ENCODE data around the gene SLC38A11. TPM values are rescaled to one million over a fixed set of nuclear protein-coding genes. Genes with fewer than 3 reads are reported as not detected.
"Not testable (repeated sequence)": the region's sequence is repeated elsewhere in the genome, so short reads cannot be mapped to it uniquely, and the experiment has no call there.

SLC38A11 gene, protein sequence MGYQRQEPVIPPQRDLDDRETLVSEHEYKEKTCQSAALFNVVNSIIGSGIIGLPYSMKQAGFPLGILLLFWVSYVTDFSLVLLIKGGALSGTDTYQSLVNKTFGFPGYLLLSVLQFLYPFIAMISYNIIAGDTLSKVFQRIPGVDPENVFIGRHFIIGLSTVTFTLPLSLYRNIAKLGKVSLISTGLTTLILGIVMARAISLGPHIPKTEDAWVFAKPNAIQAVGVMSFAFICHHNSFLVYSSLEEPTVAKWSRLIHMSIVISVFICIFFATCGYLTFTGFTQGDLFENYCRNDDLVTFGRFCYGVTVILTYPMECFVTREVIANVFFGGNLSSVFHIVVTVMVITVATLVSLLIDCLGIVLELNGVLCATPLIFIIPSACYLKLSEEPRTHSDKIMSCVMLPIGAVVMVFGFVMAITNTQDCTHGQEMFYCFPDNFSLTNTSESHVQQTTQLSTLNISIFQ
- 0.19 TPM in 1 of 2 replicates, not detected in the other for total RNA-seq
- polyA plus RNA-seq (2012): 0.08 TPM

DNA sequence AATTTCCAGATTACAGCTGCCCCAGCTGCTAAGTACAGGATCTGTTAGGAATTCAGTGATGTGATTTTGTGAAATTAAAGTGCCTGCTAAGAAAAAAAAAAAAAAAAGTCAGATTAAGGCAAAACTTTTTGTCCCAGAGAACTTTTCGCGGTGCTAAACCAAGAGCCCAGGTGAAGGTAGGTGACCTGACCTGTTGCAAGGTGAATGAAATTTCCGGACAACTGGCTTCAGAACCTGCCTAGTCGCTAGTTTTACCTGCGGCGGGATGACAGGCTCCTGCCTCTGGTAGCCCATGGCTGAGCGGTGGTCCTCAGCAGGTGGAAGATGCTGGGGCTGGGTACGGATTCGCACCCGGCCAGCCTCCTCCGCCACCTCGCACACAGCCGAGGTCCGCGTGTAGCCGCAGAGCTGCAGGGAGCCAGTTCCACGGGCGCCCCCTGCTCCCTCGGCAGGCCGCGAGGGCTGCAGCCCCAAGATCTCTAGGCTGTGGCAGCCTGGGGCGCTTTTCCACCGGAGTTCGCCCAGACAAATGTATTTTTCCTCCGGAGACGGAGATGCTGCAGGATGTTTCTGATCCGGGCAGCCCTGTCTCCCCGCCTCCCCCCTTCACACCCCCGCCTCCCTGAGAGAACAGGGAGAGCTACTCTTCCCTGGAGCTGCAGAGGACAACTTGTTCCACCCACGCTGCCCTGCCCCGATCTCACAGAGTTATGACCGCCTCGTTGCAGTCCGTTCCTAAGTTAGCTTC, at the start of gene SLC38A11:
TSS of gene SLC38A11 (minus strand) at position 572 of the 748 bp plus-strand sequence. CDS start at position 294, 278 bp downstream.
- peak; percentile 19 for DNase-seq (ENCODE audit: low read depth)

DNA sequence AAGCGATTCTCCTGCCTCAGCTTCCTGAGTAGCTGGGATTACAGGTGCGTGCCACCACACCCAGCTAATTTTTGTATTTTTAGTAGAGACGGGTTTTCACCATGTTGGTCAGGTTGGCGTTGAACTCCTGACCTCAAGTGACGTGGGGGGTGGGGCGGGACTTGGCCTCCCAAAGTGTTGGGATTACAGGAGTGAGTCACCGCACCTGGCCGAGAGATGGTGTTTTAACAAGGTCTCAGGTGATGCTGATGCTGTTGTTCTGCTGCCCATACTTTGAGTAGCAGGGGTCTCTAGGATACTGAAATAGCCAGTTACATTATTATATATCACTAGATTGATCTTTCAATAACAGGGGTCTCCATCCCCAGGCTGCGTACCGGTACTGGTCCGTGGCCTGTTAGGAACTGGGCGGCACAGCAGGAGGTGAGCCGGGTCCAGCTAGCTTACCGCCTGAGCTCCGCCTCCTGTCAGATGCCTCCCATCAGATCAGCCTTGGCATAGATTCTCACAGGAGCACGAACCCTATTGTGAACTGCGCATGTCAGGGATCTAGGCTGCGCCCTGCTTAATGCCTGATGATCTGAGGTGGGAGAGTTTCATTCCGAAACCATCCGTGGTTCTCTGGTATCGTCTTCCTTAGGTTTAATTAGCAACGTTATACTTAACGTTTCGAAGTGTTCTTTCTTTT, 48.3 kb upstream of the SLC38A11 start:
- DNase-seq (ENCODE audit: low read depth): no peak

DNA sequence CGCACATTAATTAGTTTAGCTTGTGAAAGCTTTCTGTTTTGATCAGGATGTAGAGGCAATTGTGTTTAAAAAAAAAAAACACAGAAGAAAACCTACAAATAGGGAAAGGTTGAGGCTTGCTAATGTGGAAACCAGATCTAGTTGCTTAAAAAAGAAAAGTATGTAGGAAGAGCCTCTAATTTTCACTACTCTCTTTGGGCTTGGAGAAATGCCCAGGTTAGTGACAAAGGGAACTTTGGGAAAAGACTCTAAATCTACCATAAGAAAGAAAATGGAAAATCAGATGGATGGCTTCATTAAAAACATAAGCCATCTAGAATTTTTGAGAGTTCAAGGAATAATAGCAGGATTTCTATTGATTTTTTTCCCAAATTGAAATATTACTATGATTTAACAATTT, 47.3 kb upstream of the SLC38A11 start:
- DNase-seq (ENCODE audit: low read depth): peak; percentile 16

DNA sequence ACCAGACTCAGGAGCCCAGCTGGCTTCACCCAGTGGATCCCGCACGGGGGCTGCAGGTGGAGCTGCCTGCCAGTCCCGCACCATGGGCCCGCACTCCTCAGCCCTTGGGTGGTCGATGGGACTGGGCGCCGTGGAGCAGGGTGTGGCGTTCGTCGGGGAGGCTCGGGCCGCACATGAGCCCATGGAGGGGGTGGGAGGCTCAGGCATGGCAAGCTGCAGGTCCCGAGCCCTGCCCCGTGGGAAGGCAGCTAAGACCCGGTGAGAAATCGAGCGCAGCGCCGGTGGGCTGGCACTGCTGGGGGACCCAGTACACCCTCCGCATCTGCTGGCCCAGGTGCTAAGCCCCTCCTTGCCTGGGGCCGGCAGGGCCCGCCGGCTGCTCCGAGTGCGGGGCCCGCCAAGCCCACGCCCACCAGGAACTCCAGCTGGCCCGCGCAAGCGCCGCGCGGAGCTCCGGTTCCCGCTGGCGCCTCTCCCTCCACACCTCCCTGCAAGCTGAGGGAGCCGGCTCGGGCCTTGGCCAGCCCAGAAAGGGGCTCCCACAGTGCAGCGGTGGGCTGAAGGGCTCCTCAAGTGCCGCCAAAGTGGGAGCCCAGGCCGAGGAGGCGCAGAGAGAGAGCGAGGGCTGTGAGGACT, 39.5 kb upstream of the SLC38A11 start:
- not testable (repeated sequence) for DNase-seq (ENCODE audit: low read depth)

DNA sequence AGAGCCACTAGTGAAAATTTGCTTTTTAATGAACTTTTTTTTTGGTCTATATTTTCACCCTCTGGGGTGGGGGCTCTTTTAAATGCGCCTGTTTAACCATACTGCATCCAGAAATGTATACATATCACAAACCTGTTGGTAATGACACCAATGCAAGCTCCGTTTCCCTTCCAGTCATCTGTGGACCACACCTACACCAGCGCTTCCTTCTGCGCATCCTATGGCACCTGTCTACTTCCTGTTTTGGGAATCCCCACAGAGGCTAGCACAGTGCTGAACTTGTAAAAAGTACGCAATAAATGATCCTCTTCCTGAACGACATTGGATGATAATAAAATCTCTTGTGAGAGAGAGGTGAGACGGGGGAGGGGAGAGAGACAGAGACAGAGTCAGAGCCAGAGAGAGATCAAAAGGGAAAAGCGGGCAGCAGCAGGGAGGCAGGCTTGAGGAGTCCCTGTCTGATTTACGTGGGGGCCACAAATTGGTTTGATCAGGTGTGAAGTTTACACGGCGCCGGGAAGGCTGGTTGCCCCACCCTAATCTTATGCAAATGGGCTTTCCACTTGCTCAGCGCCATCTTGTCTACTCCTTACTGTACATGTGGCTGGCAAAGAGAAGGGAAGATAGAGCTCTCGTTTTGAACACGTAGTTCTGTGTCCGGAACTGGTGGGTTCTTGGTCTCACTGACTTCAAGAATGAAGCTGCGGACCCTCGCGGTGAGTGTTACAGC, 38.1 kb upstream of the SLC38A11 start:
- no peak for DNase-seq (ENCODE audit: low read depth)

DNA sequence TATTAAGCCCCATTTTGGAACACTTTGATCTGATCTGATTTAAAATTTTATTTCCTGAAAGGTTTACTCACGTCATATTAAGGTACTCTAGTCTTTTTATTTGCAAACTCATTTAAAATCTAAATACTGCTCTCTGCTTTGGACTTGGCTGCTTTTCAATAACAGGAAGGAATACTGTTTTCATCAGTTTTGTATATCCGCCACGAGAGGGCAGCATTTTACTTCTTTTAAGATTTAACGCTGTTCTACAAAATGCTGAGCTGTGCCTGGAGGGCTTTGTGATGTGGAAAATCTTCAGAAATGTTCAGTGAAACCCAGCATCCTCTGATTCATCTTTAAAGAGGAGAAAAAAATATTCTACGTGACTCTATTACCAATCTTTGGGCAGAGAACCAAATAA, 37.5 kb upstream of the SLC38A11 start:
- DNase-seq (ENCODE audit: low read depth): peak; percentile 87

DNA sequence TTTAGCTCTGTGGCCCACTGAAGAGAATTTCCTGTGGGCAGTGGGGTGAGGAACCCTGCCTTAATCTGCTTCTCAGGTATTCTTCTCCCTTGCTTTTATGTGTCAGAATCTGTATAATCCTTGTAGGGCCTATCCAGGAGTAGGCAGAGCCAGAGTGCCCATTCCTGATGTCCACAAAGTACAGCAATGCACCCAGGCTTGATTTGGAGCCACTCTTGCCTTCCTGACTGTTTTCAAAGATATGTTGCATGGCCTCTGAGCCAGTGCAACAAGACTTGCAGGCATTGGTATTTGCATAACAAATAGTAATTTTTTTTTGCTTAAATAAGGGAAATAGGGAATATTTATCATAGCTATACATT, 36.7 kb upstream of the SLC38A11 start:
- not testable (repeated sequence) for DNase-seq (ENCODE audit: low read depth)

DNA sequence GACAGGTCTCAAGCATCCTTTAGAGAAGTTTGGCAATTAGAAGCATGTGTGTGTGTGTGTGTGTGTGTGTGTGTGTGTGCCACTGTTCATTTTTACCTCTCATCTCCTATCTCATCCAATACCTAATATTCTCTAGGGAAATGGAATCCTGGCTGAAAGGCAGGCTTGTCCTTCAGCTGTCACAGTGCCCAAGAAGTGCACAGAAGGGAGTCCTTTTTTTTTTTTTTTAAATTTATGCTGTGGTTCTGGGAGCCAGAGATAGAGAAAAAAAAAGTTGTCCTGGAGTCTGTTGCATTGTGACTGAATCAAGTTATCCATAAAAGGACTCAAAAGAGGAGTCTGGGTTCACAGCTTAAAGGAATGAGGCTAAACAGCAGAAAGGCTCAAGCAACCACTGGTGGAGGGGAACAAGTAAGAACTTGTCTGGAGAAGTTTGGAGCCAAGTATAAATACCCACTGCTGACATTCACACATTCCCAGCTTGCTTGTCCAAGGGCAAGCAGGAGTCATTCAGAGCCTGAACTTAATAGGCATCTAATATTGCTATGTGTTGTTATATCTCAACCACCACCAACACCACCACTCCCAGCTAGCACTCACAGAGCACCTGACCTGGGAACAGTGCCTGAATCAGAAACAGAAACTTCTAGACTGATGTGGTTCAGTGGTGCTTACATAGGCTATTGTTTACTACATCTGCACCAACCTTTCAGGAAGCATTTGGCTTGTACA, 36.2 kb upstream of the SLC38A11 start:
- peak; percentile 43 for DNase-seq (ENCODE audit: low read depth)

DNA sequence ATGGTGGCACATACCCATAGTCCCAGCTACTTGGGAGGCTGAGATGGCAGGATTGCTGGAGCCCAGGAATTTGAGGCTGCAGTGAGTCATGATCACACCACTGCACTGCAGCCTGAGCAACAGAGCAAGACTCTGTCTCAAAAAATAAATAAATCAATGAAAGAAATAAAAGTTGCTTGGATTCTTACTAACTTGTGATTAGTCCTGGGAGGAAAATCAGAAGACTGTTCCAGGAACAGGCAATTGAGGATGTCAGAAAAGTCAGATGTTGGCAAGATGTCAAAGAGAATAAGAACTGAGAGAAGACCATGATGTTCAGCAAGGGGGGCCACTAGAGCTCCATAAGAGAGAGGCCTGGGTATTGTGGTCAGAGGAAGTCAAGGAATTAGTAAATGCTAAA, 35.6 kb upstream of the SLC38A11 start:
- DNase-seq (ENCODE audit: low read depth): peak; percentile 17

DNA sequence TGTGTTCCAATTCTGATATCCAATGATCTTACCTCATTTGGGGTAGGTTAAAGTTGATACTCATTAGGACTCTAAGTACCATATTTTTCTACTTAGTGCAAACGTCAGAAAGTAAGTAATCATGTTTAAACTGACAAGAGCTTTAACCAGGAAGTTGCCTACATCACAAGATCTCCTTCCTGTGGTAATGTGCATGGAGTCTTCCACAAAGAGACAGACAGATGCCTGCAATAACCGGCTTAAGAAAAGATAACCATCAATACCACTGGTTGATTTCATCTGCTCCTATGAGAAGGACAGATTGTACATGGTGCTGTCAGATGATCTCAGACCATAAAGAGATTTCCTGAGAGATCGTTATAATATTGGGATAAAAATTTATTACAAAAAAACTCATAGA, 33.5 kb upstream of the SLC38A11 start:
- DNase-seq (ENCODE audit: low read depth): not testable (repeated sequence)

DNA sequence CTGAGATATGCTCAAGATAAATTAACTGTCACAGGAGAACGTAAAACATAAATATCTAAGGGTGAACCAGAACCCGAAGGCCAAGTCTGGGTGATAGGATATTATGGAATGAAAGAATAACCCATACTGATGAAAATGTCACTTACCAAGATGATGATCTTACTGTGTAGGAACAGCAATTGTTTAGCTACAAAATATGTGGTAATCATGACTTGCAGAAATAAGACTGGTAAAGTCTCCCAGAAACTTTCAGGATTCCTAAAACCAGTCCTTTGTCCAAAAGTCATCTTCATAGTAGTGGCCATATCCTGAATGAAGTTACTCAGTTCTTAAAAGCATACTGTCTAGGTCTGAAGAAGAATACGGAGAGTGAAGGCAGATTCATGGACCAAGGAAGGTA, 30.7 kb upstream of the SLC38A11 start:
- DNase-seq (ENCODE audit: low read depth): not testable (repeated sequence)

DNA sequence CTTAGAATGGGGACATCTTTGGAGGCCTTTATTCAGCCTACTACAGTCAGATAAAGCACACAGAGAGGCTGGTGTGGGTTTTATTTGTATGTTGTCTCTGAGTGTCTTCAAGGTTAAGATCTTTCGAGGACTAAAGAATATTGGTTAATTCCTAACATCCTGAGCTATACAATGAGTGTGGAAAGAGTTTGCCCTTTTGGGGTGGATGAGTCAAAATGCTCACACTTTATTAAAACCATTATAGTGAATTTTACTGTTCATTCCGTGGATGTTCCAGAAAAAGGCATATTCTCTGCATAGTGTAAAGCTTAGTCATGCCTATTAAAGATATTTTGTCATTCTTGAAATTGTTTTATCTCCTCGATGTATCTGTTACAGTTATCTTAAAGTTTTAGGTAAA, 29.1 kb upstream of the SLC38A11 start:
- no peak for DNase-seq (ENCODE audit: low read depth)

DNA sequence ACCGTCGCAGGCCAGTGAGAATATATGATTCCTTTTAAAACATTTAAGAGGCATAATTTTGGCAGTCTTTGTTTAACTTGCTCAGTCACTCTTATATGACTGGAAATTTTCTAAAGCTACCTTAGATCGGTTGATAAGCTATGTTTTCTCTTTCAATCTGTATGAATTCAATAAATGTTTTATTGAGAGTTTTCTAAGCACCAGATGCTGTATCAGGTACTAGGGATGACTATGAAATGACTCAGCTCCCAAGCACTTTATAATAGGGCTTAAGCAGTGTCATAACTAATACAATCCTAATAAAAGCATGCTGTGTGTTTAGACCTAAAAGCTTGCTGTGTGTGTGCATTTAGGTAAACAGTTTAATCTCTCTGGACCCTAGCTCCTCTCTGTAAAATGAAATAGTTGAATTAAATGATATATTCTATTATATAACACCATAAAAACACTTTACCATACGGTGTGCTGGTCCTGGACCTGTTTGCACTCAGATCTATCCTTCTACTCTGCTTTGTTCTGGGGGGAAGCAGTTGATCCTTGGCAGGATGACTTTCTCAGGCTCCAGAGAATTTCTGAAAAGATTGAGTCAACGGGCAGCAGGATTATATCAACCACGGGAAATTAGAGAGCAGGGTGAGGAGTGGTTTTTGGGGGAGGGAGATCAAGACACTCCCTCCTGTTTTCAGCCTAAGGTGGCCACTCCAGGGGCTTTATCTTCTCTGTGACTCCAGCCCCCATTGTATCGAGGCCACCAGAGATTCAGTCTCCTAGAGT, 26.1 kb upstream of the SLC38A11 start:
- DNase-seq (ENCODE audit: low read depth): no peak

DNA sequence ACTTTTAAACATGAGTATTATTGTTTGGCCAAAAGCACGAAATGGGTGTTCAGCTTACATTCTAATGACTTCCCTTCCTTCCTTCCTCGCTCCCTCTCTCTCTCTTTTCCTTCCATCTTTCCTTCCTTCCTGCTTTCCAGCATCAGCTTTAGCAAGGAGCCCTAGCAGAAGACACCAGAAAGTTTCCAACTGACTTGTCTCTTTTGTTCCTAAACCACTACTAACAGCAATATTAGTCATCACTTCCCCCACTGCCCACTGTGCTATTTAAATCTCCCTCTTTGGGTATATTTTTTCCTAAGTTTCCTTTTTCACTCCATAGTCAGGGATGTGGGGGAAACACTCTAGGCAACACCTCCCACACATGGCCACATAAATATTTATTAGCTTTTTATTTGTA, 25.4 kb upstream of the SLC38A11 start:
- DNase-seq (ENCODE audit: low read depth): not testable (repeated sequence)

DNA sequence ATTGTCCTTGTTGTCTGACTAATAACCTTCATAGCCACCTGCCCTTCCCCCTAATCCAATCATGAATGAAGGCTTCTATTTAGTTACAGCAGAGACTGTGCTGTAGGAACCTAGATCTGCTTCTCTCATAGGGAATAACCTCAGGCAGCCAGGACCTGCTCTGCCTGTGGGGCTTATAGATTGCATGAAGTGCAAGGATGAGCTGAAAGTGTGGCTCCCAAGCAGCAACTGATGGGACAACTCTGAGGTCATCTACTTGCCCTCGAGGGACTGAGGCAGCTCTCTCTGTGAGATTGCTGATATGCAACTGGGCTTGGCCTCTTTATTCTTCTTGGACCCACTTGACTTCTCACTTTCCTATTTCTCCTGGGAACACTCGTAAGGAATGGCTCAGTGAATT, 23.8 kb upstream of the SLC38A11 start:
- no peak for DNase-seq (ENCODE audit: low read depth)

DNA sequence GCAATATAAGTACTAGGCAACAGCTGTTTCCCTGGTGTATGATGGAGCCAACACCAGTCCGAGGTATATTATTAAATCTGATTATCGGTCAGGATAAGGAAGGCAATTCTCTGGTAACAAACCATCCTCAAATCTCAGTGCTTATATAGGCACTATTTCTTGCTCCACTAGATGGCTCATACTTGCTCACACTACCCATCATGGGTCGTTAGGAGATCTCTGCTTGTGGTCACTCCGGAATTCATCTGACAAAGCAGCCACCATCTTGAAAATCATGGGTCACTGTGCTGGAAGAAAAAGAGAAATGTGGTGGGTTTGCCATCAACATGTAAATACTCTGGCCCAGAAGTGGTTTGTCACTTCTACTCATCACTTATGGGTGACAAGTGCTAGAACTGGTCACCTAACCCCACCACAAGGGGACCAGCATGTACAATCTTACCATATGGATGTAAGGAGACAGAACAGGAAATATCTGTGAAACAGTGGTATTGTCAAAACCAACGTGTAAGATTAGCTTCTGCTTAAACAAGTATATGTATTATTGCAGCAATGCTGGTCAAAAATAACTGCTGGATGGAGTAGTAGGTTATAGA, 21.6 kb upstream of the SLC38A11 start:
- not testable (repeated sequence) for DNase-seq (ENCODE audit: low read depth)

DNA sequence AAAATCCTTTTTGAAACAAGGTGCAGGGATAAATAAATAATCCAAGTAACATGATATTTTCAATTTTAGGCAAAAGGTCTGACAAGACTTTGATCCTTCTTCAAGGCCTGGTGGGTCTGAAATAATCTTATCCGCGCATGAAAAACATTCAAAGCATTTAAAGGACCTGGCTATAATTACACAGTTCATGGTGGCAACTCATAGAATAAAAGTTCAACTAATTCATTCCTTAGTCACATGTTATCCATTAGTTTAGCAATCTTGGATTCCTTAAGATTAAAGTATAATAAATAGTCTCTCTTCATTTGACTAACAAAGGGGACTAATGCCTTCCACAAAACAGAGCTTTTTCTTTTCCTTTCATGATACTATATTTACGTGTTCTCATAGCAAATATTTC, 21.0 kb upstream of the SLC38A11 start:
- no peak for DNase-seq (ENCODE audit: low read depth)

DNA sequence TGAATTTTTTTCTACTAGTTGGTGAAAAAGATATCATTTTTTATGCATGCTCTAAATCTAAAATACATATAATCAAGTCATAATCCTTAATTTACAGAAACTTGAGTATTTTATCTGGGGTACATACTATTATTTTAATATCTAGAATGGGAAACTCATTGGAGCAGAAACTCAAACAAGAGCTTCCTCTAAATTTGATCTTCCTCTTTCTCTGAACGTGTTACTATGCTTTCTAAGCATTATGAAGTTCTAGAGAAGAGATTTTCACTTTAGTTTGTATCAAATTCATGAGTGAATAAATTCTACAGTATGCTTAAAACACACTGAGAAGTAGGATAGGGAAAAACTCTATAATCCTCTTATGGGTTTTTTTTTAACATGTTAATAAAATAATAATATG, 20.6 kb upstream of the SLC38A11 start:
- DNase-seq (ENCODE audit: low read depth): no peak

DNA sequence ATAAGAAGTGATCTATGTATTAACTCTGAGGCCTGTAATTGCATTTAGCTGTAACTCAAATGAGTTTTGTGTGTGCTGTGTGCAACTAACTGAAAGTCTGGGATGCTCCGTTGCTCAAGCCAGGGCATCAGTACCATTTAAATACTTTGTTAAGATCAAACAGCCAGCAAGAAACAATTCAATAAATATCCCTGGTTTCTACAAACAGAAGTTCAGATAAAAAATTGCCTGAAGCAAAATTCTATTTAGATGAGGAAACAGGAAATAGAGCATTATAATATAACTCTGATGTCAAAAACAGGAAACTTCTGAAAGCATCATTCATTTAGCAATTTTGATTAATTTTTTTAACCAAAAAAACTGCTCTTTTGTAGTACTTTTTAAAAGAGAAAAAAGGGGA, 18.9 kb upstream of the SLC38A11 start:
- DNase-seq (ENCODE audit: low read depth): no peak
